GM19240 (cell line): Measurements from ENCODE around the gene FAM110C.

Experiments
- DNase-seq: peaks from one replicate; pipeline ENCODE4 v3.0.0; 2011; ENCODE audit warnings: low spot score; ENCODE audit not compliant: insufficient read length

The FAM110C gene

DNA sequence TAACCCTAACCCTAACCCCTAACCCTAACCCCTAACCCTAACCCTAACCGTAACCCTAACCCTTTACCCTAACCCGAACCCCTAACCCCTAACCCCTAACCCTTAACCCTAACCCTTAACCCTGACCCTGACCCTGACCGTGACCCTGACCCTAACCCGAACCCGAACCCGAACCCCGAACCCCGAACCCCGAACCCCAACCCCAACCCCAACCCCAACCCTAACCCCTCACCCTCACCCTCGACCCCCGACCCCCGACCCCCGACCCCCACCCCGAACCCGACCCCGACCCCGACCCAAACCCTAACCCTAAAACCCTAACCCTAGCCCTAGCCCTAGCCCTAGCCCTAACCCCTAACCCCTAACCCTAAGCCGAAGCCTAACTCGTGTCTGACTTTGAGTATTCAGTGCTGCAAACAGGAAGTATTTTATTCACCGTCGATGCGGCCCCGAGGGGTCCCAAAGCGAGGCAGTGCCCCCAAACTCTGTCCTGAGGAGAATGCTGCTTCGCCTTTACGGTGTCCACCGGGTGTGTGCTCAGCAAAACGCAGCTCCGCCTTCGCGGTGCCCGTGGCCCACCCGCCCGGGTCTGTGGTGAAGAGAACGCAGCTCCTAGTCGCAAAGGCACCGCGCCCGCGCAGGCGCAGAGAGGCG lies 36.0 kb downstream of the FAM110C start:
- DNase-seq = no peak
